K562 (cell line): Measurements from ENCODE around the gene AGPAT2. TPM values are rescaled to one million over a fixed set of nuclear protein-coding genes. Genes with fewer than 3 reads are reported as not detected.

Experiments used
- BMI1 ChIP-seq: fragments of 150-350 bp; IDR thresholded peaks from 2 replicates; pipeline ENCODE4 v1.6.1; 2014; ENCODE audit warnings: low read length
- FIP1L1 ChIP-seq: fragments of 200-400 bp; formaldehyde crosslinking; IDR thresholded peaks from 2 replicates; pipeline ENCODE4 v1.6.1; 2018; ENCODE audit warnings: mild to moderate bottlenecking, low read depth, low read length; ENCODE audit not compliant: poor library complexity, severe bottlenecking
- NCOA6 ChIP-seq: fragments of 450-650 bp; IDR thresholded peaks from 2 replicates; pipeline ENCODE4 v1.6.1; 2017; ENCODE audit warnings: mild to moderate bottlenecking
- NUFIP1 ChIP-seq: fragments of 450-650 bp; IDR thresholded peaks from 2 replicates; pipeline ENCODE4 v1.6.1; 2018; ENCODE audit not compliant: partially characterized antibody
- RAD21 ChIP-seq, 2 experiments: fragments of 250-450 bp in 1 of 2; fragments of 450-650 bp in 1 of 2; sonication (Bioruptor Pico) in 1 of 2; formaldehyde crosslinking in 1 of 2; IDR thresholded peaks in 1 of 2; conservative IDR thresholded peaks in 1 of 2; 2 replicates each; pipeline versions ENCODE4 v1.4.0 to v1.8.0; 2020 to 2022; ENCODE audit warnings: mild to moderate bottlenecking in 2 of 2, moderate library complexity in 1 of 2
- SMAD4 ChIP-seq: fragments of 250-450 bp; sonication (Bioruptor Pico); conservative IDR thresholded peaks from 2 replicates; pipeline ENCODE4 v1.8.0; 2021; ENCODE audit warnings: inconsistent platforms, mild to moderate bottlenecking, moderate library complexity
- ZBTB7A ChIP-seq: IDR thresholded peaks from 2 replicates; pipeline ENCODE4 v1.6.1; 2011; ENCODE audit warnings: low read depth, mild to moderate bottlenecking, low read length, moderate library complexity, borderline replicate concordance; ENCODE audit not compliant: control insufficient read depth
- ZNF232 ChIP-seq: sonication (generic); formaldehyde crosslinking; IDR thresholded peaks from 2 replicates; pipeline ENCODE4 v1.8.0; 2022; ENCODE audit warnings: mild to moderate bottlenecking, missing genetic modification reagents
- ZNF311 ChIP-seq: fragments of 250-450 bp; sonication (Bioruptor Pico); IDR thresholded peaks from 2 replicates; pipeline ENCODE4 v1.4.0; 2020; ENCODE audit warnings: mild to moderate bottlenecking, moderate library complexity
- polyA plus RNA-seq, 8 experiments: library from polyadenylated mRNA; depleted of rRNA in 4 of 8; stranded (reverse) in 5 of 8; unstranded in 3 of 8; fragments of >200 nt; fragmentation: Nextera tagmentation in 2 of 8; fragmentation: Illumina TruSeq in 1 of 8; extraction: Ambion mirVana in 2 of 8; extraction: Trizol in 1 of 8; gene quantifications; 2 replicates each; pipeline versions ENCODE4 v1.2.1 to v1.2.3, GENCODE V29; 2011 to 2014; ENCODE audit warnings: inconsistent platforms in 1 of 8, missing spikeins in 1 of 8
- total RNA-seq, 7 experiments: library from RNA; depleted of rRNA in 6 of 7; stranded (reverse); fragments of >200 nt in 6 of 7; fragmentation: Illumina TruSeq in 2 of 7; extraction: Trizol in 2 of 7; gene quantifications; 2 replicates each; pipeline versions ENCODE4 v1.2.1 to v1.2.3, GENCODE V29; 2011 to 2021; ENCODE audit warnings: low replicate concordance in 1 of 7
- TF ChIP-seq, protein P1 (sequence below): fragments of 450-650 bp; IDR thresholded peaks from 2 replicates; pipeline ENCODE4 v1.6.1; 2016; ENCODE audit warnings: mild to moderate bottlenecking, moderate library complexity
- TF ChIP-seq, protein P2 (sequence below), 3 experiments: fragments of 200-800 bp in 1 of 3; sonication (Bioruptor generic) in 1 of 3; sonication (generic) in 1 of 3; formaldehyde crosslinking in 1 of 3; IDR thresholded peaks; 2 replicates each; pipeline versions ENCODE4 v1.6.1 to v1.8.0; 2016 to 2022; ENCODE audit warnings: mild to moderate bottlenecking in 2 of 3, missing compliant biosample characterization in 2 of 3, missing genetic modification characterization in 2 of 3, missing genetic modification reagents in 1 of 3
- TF ChIP-seq, protein P3 (sequence below): fragments of 250-450 bp; sonication (Bioruptor Pico); IDR thresholded peaks from 2 replicates; pipeline ENCODE4 v1.4.0; 2020; ENCODE audit warnings: borderline replicate concordance

Gene AGPAT2
- total and polyA plus RNA-seq, 9 of the 15 experiments (the other 6 are each of a cell fraction or from before 2014, with no cell fraction given), result 0.13 to 54.5 (median 23.9) TPM

DNA sequence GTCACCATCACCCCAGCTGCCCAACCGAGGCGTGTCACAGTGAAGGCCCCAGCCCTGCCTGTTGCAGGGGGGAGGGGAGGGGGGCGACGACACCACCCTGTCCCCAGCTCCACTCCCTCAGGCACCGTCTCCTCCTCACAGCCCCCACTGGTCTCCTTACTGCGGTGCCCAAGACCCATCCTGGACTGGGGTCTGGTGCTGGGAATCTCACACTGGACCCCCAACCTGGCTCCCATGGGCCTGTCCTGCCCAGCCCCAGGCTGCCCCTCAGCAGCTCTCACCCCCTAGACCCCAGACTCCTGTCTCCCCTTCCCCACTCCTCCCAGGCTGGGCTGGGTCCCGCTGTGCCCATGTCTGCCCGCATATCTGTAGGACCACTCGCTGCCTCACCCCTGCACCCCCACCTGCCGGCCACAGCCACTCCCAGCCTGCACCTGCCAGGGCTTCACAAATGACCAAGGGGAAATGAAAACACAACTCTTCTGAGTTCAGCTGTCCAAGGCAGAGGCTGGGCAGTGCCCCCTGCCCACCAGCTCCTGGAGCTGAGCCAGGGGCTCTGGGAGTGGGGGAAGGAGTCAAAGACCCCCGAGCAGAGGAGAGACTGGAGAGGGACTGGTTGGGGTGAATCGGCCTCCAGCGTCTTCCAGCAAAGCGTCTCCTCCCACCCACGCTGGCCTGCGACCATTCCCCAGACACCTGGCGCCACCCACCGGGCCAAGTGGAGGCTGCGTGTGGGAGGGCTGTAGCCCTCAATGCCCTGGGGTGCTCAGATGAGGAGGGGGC, 57.2 kb downstream of the AGPAT2 start (continued):
- TF ChIP-seq, protein P1, sequence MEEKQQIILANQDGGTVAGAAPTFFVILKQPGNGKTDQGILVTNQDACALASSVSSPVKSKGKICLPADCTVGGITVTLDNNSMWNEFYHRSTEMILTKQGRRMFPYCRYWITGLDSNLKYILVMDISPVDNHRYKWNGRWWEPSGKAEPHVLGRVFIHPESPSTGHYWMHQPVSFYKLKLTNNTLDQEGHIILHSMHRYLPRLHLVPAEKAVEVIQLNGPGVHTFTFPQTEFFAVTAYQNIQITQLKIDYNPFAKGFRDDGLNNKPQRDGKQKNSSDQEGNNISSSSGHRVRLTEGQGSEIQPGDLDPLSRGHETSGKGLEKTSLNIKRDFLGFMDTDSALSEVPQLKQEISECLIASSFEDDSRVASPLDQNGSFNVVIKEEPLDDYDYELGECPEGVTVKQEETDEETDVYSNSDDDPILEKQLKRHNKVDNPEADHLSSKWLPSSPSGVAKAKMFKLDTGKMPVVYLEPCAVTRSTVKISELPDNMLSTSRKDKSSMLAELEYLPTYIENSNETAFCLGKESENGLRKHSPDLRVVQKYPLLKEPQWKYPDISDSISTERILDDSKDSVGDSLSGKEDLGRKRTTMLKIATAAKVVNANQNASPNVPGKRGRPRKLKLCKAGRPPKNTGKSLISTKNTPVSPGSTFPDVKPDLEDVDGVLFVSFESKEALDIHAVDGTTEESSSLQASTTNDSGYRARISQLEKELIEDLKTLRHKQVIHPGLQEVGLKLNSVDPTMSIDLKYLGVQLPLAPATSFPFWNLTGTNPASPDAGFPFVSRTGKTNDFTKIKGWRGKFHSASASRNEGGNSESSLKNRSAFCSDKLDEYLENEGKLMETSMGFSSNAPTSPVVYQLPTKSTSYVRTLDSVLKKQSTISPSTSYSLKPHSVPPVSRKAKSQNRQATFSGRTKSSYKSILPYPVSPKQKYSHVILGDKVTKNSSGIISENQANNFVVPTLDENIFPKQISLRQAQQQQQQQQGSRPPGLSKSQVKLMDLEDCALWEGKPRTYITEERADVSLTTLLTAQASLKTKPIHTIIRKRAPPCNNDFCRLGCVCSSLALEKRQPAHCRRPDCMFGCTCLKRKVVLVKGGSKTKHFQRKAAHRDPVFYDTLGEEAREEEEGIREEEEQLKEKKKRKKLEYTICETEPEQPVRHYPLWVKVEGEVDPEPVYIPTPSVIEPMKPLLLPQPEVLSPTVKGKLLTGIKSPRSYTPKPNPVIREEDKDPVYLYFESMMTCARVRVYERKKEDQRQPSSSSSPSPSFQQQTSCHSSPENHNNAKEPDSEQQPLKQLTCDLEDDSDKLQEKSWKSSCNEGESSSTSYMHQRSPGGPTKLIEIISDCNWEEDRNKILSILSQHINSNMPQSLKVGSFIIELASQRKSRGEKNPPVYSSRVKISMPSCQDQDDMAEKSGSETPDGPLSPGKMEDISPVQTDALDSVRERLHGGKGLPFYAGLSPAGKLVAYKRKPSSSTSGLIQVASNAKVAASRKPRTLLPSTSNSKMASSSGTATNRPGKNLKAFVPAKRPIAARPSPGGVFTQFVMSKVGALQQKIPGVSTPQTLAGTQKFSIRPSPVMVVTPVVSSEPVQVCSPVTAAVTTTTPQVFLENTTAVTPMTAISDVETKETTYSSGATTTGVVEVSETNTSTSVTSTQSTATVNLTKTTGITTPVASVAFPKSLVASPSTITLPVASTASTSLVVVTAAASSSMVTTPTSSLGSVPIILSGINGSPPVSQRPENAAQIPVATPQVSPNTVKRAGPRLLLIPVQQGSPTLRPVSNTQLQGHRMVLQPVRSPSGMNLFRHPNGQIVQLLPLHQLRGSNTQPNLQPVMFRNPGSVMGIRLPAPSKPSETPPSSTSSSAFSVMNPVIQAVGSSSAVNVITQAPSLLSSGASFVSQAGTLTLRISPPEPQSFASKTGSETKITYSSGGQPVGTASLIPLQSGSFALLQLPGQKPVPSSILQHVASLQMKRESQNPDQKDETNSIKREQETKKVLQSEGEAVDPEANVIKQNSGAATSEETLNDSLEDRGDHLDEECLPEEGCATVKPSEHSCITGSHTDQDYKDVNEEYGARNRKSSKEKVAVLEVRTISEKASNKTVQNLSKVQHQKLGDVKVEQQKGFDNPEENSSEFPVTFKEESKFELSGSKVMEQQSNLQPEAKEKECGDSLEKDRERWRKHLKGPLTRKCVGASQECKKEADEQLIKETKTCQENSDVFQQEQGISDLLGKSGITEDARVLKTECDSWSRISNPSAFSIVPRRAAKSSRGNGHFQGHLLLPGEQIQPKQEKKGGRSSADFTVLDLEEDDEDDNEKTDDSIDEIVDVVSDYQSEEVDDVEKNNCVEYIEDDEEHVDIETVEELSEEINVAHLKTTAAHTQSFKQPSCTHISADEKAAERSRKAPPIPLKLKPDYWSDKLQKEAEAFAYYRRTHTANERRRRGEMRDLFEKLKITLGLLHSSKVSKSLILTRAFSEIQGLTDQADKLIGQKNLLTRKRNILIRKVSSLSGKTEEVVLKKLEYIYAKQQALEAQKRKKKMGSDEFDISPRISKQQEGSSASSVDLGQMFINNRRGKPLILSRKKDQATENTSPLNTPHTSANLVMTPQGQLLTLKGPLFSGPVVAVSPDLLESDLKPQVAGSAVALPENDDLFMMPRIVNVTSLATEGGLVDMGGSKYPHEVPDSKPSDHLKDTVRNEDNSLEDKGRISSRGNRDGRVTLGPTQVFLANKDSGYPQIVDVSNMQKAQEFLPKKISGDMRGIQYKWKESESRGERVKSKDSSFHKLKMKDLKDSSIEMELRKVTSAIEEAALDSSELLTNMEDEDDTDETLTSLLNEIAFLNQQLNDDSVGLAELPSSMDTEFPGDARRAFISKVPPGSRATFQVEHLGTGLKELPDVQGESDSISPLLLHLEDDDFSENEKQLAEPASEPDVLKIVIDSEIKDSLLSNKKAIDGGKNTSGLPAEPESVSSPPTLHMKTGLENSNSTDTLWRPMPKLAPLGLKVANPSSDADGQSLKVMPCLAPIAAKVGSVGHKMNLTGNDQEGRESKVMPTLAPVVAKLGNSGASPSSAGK, result no peak
- TF ChIP-seq NCOA6 (no peak), BMI1 (no peak), ZNF311 (CRISPR knock-in tag) (no peak), RAD21 (CRISPR knock-in tag; conservative IDR thresholded peaks at IDR 0.05 in 1 of 2, IDR thresholded peaks at IDR 0.05 in 1 of 2) (peak; percentile 72 to 85), ZNF232 (CRISPR knock-in tag) (no peak), NUFIP1 (no peak), ZBTB7A (peak; percentile 92), FIP1L1 (no peak), SMAD4 (0 out of 2 replicates have a peak, but pooled peaks have one; percentile 14)
- TF ChIP-seq, protein P2, sequence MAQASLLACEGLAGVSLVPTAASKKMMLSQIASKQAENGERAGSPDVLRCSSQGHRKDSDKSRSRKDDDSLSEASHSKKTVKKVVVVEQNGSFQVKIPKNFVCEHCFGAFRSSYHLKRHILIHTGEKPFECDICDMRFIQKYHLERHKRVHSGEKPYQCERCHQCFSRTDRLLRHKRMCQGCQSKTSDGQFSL (CRISPR knock-in tag; IDR thresholded peaks at IDR 0.05), result peak; percentile 19; the same call in 1 of the 2 replicates
- TF ChIP-seq, protein P2 (tag; IDR thresholded peaks at IDR 0.05), result no peak
- TF ChIP-seq, protein P3, sequence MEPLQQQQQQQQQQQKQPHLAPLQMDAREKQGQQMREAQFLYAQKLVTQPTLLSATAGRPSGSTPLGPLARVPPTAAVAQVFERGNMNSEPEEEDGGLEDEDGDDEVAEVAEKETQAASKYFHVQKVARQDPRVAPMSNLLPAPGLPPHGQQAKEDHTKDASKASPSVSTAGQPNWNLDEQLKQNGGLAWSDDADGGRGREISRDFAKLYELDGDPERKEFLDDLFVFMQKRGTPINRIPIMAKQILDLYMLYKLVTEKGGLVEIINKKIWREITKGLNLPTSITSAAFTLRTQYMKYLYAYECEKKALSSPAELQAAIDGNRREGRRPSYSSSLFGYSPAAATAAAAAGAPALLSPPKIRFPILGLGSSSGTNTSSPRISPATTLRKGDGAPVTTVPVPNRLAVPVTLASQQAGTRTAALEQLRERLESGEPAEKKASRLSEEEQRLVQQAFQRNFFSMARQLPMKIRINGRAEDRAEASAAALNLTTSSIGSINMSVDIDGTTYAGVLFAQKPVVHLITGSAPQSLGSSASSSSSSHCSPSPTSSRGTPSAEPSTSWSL (CRISPR knock-in tag), result no peak
